Gastroesophageal sphincter (tissue), 3 donors: Measurements from ENCODE around the gene NSRP1.

Experiments used
- POLR2A ChIP-seq, 2 donors: fragments of 450-650 bp; IDR thresholded peaks; one replicate each; pipeline ENCODE4 v1.6.1; 2017; ENCODE audit warnings: antibody characterized with exemption in 2 of 2, mild to moderate bottlenecking in 2 of 2, moderate library complexity in 1 of 2
- TF ChIP-seq, protein P1 (sequence below), 4 experiments: fragments of 200-600 bp in 2 of 4; fragments of 450-650 bp in 2 of 4; sonication (generic) in 1 of 4; IDR thresholded peaks; one replicate each; pipeline ENCODE4 v1.5.1; 2017 to 2019; ENCODE audit warnings: antibody characterized with exemption in 4 of 4, mild to moderate bottlenecking in 2 of 4, moderate library complexity in 2 of 4

DNA sequence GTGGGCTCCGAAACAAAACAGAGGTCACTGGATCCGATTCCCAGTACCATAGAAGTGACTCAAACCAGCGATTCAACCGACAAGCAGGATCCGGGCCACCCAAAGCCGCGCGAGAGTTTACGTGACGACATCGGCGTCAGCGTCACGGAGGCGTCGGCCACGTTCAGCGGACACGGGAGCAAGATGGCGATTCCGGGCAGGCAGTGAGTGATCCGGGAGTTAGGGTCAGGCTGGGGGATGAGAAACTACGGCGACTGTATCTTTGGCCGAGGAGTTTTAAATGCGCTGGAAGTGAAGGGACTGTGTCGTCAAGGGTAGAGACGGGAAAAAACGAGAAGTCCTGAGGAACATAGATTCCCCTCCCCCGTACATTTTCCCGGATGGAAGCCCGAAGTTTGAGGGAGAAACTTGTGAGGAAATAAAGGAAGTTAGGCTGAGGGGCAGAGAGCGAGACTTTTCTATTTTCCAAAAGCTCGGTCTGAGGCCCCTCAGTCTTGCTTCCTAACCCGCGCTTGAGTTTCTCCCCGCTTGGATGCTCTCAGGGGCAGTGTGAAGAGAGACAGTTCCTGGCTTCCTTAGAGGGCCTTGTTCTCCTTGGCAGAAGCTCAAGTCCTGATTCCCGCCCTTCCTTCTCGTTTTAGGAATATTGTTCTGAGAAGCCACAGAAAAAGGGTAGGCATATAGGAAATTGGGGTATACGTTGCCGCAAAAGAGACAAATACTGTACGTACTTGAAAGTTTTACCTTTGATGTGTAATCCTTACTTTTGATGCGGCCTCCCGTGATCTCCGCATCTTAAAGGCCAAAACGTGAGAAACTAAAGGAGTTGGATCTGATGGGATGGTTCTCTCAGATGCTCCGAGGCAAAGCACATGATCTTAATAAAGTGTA lies at the start of gene NSRP1:
- TF ChIP-seq, protein P1, sequence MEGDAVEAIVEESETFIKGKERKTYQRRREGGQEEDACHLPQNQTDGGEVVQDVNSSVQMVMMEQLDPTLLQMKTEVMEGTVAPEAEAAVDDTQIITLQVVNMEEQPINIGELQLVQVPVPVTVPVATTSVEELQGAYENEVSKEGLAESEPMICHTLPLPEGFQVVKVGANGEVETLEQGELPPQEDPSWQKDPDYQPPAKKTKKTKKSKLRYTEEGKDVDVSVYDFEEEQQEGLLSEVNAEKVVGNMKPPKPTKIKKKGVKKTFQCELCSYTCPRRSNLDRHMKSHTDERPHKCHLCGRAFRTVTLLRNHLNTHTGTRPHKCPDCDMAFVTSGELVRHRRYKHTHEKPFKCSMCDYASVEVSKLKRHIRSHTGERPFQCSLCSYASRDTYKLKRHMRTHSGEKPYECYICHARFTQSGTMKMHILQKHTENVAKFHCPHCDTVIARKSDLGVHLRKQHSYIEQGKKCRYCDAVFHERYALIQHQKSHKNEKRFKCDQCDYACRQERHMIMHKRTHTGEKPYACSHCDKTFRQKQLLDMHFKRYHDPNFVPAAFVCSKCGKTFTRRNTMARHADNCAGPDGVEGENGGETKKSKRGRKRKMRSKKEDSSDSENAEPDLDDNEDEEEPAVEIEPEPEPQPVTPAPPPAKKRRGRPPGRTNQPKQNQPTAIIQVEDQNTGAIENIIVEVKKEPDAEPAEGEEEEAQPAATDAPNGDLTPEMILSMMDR (IDR thresholded peaks at IDR 0.05), result no peak
- peak; percentile 91 to 93 for TF ChIP-seq POLR2A (IDR thresholded peaks at IDR 0.05)
